Activated CD4-positive, alpha-beta T cell treated with anti-CD3 and anti-CD28 coated beads for 1 hour (primary cell): ENCODE results near the gene FAIM.
"Not testable (repeated sequence)": the region's sequence is repeated elsewhere in the genome, so short reads cannot be mapped to it uniquely, and the experiment has no call there.

Experiments
- DNase-seq: peaks from one replicate; pipeline ENCODE4 v3.0.0-alpha.2; 2020

Gene FAIM

DNA sequence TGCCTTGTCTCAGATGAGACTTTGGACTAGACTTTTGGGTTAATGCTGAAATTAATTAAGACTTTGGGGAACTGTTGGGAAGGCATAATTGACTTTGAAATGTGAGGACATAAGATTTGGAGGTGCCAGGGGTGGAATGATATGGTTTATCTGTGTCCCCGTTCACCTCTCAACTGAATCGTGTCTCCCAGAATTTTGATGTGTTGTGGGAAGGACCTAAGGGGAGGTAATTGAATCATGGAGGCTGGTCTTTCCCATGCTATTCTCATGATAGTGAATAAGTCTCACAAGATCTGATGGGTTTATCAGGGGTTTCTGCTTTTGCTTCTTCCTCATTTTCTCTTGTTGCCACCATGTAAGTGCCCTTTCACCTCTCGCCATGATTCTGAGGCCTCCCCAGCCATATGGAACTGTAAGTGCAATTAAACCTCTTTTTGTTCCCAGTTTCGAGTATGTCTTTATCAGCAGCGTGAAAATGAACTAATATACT, 4.4 kb upstream of the FAIM start:
- not testable (repeated sequence) for DNase-seq

DNA sequence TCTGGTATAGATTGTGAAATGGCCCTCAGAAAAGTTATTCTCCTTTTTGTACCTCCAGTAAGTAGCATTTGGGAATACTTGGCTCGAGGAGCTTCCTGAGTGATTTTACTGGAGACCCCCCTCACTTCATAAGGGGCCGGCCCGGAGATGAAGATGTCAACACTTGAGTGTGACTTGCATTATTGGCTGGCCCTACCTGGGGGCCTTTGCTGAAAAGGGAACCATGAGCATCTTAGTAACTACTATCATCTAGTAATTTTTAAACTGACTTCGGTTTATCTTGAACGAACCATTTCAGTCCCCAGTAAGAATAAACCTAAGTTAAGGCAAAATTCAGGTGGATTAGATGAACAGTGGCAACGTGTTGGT, 1.3 kb downstream of the FAIM start:
- no peak for DNase-seq

DNA sequence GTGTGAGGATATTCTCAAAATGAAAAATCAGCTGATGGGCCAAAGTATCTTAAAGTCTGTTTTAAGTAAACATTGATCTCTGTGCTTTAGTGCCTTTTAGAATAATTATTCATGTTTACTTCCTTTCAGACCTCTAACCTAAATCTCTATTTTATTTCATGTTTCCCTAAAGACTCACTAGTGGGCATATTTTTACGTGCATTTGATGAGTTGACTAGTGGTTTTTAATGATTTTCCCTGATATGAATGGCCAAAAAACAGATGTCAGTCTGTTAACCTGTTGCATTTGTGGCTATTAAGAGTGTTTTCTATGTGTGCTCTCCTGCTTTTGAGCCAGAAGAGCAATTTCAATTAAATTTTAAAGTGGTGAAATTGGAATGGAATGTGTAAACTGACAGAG, 6.9 kb downstream of the FAIM start:
- no peak for DNase-seq

DNA sequence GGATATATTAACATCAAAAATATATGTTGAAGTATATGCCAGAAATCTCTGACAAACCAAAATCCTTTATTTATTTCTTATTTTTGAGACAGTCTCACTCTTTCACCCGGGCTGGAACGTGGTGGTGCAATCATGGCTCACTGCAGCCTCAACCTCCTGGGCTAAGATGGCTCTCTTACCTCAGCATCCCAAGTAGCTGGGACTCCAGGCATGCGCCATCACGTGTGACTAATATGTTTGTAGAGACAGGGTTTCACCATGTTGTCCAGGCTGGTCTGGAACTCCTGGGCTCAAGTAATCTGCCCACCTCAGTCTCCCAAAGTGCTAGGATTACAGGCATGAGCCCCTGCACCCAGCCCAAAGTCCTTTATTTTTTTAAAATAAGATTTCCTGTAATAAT, 11.9 kb downstream of the FAIM start:
- no peak for DNase-seq

DNA sequence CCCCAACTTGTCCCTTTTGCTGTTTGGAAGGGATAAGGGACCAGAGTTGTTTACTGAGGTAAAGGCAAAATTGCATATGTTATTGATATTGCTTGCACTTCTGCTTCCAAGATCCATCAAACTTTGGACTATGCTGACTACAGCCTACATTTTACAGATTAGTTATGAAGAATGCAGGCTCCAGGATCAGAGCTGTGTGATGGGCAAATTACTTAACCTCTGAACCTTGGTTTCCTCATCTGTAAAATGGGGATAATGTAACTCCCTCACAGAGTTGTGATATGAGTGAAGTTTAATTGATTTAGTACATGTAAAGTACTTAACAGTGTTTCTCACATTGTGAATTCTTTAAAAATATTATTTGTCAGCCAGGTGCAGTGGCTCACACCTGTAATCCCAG, 15.9 kb downstream of the FAIM start:
- no peak for DNase-seq

DNA sequence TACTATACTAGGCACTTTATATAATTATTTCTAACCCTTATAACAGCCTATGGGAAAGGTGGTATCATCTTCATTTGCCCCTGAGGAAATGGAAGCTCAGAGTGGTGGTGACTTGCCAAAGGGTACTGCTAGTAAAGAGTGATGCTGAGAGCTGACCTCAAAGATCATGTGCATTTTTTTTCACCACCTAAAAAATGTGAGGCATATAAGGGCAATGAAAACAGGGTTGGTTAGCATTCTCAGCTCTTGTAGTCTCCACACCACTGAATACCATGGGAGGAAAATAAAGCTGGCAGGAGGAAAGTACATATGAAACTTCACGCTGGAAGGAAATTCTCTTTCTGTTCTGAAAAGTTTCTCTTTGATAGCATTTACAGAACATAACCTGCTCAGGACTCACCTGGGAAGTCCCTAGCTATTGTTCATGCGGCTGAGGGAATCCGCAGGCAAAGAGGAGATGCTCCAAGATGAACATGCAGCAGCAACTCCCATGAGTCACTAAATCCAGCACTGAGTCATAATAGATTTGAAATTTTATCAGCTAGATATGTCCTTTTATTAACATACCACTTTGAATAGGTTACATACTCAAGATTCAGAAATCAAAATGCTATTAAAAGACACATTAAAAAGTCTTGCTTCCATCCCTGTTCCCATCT, 17.3 kb downstream of the FAIM start:
- no peak for DNase-seq

DNA sequence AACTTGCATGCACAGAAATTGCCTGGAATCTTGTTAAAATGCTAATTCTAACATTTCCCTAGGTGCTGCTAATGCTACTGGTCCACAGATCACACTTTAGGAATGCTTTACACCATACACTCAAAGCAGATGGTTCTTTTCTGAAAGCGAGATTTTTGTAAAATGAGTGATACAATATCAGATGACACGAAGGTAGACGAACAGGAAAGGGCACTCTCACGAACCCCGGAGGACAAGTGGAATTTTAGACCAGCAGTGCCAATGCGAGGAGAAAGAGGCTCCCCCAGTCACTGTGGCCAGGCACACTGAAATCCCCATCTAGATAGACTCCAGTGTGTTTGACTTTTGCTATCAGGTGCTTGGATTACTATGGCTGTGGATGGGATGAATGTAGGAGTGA, 21.0 kb downstream of the FAIM start:
- DNase-seq = no peak

DNA sequence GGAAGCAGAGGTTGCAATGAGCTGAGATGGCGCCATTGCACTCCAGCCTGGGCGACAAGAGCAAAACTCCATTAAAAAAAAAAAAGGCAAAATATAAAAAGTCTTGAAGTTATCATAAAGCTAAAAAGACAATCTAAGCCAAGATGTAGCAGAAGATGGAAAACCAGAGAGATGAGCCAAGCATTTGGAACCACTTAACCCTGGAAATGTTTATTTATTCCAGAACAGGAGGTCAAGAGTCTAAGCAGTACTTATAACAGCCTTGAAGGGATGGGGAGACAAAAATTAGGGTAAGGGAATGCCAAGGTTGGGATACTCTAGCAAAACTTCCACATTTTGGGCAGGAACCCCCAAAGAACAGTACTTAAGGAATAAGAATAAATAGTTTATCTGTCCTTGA, 30.1 kb downstream of the FAIM start:
- no peak for DNase-seq

DNA sequence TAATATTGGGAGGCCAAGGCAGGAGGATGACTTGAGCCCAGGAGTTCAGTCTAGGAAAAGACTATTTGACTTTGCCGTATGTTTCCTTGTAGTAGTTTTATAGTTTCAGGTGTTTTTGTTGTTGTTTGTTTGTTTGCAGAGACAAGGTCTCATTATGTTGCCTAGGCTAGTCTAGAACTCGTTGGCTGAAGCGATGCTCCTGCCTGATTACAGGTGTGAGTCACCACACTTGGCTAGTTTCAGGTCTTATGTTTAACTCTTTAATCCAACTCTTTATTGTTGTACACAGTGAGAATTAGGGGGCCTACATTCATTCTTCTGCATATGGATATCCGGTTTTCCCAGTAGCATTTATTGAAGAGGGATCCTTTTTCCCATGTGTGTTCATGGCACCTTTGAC, 32.0 kb downstream of the FAIM start:
- DNase-seq = no peak

DNA sequence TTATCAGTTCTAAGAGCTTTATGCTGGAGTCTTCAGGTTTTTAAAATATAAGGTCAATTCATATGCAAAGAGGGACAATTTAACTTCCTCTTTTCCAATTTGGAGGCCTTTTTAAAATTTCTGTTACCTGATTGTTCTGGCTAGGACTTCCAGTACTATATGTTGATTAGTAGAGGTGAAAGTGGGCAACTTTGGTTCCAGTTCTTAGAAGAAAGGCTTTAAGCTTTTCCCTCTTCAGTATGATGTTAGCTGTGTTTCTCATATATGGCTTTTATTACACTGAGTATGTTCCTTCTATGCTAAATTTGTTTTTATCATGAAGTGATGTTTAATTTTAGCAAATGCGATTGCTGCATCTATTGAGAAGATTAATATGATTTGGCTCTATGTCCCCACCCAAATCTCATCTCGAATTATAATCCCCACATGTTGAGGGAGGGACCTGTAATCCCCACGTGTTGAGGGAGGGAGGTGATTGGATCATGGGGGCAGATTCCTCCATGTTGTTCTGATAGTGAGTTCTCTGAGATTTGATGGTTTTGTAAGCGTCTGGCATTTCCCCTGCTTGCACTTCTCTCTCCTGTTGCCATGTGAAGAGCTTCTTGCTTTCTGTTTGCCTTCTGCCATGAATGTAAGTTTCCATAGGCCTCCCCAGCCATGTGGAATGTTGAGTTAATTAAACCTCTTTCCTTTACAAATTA, 33.8 kb downstream of the FAIM start:
- no peak for DNase-seq

DNA sequence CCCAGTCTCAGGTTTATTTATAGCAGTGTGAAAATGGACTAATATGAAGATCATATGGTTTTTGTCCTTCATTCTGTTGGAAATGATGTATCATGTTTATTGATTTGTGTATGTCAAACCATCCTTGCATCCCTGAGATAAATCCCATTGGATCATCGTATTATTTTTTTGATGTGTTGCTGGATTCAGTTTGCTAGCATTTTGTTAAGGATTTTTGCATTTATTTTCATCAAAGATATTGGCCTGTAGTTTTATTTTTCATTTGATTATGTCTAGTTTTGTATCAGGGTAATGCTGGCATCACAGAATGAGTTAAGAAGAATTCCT, 34.3 kb downstream of the FAIM start:
- no peak for DNase-seq

DNA sequence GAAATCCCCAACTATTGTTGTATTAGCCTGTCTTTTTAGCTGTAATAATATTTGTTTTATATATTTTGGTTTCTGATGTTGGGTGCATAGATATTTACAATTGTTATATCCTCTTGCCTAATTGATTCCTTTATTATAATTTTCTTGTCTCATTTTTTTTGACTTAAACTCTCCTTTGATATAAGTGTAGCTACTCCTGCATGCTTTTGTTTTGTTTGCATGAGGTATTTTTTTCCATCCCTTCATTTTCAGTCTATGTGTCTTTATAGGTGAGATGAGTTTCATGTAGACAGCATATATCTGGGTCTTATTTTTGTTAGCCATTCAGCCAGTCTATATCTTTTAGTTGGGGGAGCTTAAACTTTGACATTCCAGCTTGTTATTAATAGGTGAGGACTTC, 37.4 kb downstream of the FAIM start:
- DNase-seq = no peak

DNA sequence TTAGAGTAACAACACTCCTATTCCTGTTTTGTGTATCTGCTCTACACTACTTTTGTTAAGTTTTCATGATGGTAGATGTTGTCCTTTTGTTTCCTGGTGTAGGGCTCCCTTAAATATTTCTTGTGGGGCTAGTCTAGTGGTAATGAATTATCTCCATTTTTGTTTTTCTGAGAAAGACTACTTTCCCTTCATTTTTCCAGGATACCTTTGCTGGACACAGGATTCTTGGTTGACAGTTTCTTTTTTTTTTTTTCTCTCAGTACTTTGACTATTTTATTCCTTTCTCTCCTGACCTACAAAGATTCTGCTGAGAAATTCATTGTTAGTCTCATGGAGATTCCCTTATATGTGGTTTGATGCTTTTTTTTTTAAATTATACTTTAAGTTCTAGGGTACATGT, 37.9 kb downstream of the FAIM start:
- DNase-seq = no peak

DNA sequence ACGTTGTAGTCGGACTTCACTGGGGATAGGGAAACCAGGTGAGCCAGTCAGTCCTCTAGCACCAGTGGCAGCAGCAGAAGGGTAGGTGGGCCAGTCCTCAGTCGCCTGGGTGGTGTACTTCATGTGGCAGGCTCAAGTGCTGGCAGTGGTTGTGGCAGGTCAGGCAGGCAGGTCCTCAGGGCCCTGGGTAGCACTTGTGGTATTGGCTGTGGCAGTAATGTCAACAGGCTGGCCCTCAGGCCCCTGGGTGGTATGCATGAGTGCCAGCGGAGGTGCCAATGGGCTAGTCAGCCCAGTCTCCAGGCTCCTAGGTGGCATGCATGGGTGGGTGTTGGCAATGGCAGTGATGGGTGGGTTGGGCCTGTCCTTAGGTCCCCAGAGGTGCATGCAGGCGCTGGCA, 40.6 kb downstream of the FAIM start:
- DNase-seq = no peak

DNA sequence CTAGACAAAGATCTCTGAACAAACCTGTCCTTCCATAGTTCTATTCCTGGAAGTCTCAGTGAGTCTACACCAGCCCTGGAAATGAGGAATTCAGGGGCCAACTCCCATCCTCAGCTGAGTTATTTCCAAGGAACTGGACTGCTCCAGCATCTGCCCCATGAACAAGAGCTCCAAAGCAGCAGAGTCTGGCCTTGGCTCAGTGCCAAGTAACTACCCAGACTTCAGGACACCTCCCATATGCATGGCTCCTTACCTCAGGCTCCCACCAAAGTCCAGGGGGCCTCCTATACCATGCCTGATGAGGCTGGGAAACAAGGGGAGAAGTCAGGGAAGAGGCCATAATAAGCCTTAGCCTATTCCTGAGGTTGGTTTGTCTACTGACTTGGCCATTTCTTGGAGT, 45.0 kb downstream of the FAIM start:
- no peak for DNase-seq

DNA sequence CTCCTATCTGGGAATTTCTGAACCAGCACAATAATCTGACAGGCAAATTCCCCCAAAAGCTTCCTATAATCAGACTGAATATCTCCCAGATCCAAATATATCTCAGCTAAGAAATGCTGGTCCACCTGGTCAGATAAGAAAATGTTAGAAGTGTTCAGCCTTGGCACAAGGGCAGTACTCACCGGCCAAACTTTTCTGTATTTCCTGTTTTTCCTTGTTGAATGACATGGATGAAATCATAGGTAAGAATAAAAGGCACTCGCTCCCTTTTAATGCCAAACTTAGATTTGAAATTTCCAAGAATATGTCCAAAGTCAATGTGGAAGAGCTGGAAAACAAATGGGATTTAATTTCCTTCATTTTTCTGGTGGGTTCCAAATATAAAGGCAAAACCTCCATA, 48.9 kb downstream of the FAIM start:
- no peak for DNase-seq

DNA sequence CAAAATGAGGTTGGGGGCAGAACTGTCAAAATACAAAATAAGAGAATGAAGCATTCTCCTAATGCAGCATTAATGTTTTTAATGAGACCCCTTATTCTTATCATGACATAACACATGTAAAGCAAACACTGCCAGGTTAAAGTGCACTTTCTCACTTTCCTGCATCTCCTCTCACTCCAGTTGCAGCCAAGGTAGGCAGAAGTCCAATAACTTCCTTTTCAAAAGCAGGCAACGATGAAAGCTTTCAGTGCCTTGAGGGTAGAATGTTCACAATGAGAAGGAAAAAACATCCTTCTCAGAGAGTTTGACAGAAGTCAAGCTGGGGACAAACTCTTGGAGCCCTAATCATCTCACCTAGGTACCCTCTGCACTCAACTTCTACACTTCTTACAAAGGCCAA, 59.5 kb downstream of the FAIM start:
- no peak for DNase-seq

DNA sequence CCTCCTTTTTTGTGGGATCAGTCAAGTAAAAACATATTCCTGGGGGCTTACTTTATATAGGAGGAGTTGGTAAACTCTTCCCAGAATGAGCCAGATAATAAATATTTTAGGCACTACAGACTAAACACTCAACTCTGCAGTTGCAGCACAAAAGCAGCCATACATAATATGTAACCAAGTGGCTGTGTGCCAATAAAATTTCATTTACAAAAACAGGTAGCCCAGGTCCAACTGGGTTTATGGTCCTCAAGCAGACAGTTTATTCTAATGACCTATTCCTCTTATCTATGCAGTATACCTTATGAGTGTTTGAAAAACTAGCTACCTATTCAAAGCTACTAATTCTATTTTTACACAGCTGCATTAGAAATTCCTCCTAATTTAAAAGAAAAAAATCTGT, 61.8 kb downstream of the FAIM start:
- DNase-seq = no peak

DNA sequence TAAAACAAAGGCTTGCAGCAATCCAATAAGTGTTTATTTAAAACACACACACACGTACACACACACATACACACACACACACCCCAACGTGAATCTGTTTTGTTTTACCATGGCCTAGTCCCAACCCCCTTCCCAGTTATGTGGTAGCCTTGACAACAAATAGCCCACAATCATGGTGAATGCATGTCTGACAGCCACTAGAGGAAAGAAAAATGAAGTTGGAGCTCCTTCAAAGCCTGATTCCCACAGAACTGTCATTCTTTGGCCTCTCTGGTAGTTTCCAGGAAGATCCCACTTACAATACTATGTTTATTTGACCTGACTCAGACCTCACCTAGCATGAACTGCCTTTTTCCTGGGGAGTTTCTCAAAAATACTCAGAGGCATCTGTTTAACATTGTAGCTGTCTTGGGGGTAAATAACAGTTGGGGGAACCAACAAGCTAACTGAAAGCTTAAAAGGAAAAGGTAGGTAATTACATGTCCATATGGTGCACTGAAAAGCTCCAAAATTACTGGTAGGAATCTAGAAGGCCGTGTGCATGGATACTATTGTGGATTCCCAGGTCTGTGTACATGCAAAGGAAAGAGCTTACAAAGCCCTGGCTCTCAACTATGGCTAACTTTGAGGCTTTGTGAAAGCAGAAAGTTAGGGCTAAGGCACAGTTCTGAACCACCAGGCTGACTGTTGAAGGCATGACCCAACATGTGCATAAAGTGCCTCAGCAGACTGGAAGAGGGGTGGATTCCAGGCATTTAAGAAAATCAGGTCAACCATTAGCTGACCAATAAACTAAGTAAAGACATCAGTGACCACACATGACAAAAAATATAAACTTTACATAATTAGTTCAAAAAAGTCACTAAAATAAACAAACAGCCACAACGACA, 65.3 kb downstream of the FAIM start:
- DNase-seq = no peak

DNA sequence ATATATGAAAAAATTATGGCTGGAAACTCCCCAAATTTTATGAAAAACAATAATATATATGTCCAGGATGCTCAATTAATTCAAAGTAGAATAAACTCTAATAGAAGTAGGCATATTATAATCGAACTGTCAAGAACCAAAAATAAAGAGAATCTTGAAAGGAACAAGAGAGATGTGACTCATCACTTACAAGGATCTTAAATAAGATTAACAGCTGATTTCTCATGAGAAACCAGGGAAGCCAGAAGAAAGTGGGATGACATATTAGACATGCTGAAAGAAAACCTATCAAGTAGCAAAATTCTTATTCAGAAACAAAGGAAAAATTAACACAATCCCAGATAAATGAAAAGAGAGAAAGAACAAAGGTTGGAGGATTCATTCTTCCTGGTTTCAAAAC, 66.8 kb downstream of the FAIM start:
- DNase-seq = no peak

DNA sequence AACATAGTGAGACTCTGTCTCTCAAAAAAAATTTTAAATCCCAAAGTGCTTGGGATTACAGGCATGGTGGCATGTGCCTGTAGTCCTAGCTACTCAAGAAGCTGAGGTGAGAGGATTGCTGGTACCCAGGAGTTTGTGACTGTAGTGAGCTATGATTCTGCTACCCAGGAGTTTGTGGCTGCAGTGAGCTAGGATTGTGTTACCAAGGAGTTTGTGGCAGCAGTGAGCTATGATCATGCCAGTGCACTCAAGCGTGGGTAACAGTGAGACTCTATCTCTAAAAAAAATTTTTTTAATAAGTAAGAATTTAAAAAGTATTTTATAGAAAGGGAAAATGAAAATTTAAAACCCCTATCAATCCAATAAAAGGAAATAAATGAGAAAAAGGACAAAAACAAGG, 69.5 kb downstream of the FAIM start:
- no peak for DNase-seq

DNA sequence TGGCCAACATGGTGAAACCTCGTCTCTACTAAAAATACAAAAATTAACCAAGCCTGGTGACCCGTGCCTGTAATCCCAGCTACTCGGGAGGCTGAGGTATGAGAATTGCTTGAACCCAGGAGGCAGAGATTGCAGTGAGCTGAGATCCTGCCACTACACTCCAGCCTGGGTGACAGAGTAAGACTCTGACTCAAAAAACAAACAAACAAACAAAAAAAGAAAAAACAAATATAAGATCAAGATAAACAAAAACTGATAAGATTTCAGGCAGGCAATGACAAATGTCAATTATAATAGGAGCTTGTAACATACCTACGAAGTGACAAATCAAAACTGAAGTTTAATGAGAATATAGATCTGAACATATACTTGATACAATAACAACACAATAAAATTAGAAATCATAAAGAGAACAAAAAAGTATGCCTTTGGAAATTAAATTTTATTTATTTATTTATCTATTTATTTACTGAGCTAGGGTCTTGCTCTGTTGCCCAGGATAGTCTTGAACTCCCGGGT, 70.4 kb downstream of the FAIM start:
- DNase-seq = no peak

DNA sequence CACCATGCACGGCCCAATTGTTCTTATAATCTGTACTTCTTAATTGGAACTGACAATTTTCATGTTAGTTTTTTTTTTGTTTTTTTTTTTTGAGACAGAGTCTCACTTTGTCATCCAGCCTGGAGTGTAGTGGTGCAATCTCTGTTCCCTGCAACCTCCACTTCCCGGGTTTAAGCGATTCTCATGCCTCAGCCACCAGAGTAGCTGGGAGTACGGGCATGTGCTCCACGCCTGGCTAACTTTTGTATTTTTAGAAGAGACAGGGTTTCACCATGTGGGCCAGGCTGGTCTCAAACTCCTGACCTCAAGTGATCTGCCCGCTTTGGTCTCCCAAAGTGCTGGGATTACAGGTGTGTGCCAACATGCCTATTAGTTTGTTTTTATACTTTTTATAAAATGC, 72.4 kb downstream of the FAIM start:
- not testable (repeated sequence) for DNase-seq
